GM18505 (cell line): Measurements from ENCODE around the gene GLS.
A peak's percentile ranks its signal among the peaks of the same experiment; 100 is the strongest.

ENCODE experiments used
- ATAC-seq: cut with Tn5 transposase; IDR thresholded peaks from one replicate; pipeline ENCODE4 v1.9.1; 2021; ENCODE audit not compliant: unreplicated experiment
- POLR2A ChIP-seq: IDR thresholded peaks from 4 replicates; pipeline ENCODE4 v1.6.1; 2011; ENCODE audit warnings: borderline replicate concordance; ENCODE audit not compliant: insufficient read depth, insufficient read length; ENCODE audit errors: extremely low read depth

GLS gene

DNA sequence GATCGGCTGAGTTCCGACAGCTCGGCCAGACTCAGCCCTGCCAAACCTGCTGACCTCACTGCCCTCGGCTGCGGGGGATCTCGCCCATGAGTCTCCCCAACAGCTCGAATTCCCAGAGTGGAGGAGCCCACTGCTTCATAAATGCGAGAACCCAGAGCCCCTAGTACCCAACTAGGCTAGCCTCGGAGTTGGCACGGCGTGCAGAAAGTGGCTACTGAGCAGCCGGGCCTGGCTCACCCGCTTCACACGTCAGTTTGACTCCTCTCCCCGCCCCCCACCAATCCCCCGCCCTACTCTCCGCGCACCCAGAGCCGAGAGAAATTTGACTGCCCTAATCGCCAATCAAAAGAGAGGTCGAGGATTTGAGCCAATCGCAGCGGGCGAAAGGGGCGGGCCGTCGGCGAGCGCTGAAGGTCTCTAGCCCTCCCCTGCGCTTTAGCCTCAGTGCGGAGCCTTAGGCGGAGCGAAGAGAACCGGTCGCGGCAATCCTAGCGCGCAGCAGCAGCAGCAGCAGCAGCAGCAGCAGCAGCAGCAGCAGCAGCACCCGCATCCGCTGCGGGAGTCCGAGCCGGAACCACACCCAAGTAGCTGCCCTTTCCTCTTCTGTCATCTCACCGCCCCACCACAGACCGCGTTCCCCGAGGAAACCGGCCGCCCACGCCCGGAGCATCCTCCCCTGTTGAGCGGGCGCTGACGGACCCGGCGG, at the start of gene GLS:
Gene GLS (plus strand): TSS at position 444 of the 706 bp plus-strand sequence. CDS start 264 bp downstream, outside the sequence.
- ATAC-seq, result peak; percentile 71
- TF ChIP-seq POLR2A, result peak; percentile 100

DNA sequence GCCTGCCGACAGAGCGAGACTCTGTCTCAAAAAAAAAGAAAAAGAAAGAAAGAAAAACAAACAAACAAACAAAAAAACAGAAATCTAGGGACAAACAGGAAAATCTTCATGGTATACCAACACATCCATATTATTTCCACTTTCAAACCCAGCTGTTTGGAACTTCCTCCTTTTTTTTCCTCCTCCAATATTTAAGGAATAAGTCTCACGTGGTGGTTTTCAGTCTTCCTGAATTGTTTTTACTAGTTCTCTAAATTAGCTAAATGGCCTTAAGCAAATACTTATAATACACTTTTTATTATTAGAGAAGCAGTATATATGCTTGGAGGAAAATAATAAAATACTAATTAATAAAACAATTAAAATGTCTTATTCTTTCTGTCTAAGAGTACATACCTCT, 48.7 kb upstream of the GLS start:
- no peak for ATAC-seq
- TF ChIP-seq POLR2A, result no peak

DNA sequence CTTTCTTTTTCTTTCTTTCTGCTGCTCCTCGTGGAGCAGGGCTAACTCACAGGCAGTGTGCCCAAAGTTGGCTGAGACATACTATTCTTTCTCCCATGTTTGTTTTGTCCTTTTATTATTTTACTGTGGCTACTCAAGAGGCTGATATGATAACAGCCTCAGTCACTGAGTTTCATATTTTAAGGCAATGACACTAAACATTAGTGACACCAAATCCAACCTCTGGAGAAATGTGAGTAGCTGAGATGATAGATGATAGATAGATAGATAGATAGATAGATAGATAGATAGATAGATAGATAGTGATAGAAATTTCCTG, 45.8 kb upstream of the GLS start:
- TF ChIP-seq POLR2A, result no peak
- ATAC-seq, result no peak

DNA sequence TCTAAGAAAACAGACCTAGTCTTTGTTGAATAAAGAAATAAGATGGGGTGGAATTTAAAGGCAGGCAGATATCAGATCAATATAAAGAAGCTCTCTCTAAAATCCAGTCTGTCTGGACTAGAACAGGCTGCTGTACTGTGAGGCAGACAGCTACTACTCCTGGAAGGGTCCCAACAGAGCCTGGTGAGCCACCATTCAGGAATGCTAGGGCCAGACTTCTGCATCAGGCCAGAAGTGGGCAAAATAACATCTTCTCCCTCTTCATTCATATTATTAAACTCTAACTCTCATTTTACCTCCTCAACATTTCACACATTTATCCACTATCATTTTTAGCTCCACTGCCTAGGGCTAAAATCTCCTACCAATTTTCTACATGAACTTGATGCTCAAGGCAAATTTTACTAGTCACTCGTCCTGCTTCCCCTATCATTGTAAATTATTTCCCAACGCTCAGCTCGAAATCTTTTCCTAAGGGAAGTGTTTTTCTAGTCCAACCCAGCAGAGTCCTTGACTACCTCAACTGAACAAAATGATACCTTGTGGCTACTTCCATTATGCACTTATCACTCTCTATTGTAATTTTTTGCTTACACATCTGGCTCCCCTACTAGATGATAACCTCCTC, 45.2 kb upstream of the GLS start:
- no peak for TF ChIP-seq POLR2A
- ATAC-seq, result no peak

DNA sequence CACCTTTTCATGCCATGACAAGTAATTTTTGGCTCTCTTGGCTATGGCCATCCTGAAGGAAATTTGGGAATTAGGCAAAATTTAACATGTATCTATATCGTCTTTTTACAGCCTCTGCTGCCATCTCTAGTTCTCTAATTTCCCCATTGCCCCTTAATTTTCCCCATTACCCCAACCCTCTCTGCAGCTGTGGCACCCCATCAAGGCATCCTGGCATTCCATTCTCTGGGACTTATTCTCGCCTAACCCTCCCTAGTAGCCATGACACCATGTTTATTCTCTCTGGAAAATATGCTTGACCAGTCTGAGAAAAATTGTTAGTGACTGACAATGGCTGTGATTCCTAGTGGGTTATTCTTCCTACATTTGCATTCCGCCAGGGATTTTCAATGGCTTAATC, 43.9 kb upstream of the GLS start:
- ATAC-seq, result no peak
- TF ChIP-seq POLR2A, result no peak

DNA sequence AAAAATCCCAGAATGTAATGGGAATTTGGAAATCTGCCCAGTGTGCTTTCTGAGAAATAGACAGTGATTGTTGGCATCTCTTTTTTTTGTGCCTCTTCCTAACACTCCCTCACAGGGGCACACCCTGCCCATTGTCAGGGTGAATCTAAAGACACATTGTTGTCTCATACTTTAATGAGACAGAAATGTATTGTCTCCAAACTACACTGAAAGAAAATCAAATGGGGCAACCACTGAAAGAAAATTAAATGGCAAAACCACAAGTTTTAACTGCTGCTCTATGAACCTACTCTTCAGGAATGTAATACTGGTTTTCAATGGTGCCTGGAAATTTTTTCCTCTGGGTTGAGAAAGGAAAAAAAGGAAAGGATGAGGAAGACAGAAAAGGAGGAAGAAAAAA, 43.2 kb upstream of the GLS start:
- ATAC-seq, result no peak
- TF ChIP-seq POLR2A, result no peak

DNA sequence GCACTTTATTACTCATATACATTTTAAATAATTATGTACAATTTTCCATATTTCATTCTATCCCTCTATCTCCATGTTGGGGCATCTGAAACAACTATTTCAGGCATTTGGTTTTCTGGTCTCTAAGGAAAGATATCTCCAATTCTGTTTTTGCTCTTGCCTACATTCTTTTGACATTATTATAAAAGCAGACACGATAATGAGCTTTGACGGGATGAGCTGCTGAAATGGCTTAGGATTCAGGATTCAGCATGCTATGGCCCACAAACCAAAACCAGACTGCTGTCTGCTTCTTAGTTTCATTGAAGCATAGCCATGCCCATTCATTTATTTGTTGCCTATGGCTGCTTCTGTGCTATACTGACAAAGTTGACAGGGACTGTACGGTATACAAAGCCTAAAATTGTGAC, 42.7 kb upstream of the GLS start:
- no peak for TF ChIP-seq POLR2A
- ATAC-seq, result no peak

DNA sequence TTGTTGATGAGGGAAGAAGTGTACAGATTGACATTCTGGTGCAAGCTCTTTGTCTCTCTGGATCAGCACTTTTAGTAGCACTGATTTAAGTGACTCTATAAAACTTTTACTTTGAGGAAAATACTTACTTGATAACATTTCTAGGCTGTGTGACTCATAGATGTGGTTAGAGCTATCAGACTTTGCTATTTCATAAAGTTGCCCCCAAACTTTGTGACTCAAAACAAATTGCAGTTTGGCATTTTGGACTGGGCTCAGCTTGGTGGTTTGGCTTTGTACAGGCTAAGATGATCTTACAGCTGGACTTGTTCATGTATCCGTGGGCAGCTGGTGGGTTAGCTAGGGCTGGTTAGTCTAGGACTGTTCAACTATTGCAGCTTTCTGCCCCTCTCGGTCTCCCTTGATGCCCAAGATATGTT, 42.1 kb upstream of the GLS start:
- TF ChIP-seq POLR2A, result no peak

DNA sequence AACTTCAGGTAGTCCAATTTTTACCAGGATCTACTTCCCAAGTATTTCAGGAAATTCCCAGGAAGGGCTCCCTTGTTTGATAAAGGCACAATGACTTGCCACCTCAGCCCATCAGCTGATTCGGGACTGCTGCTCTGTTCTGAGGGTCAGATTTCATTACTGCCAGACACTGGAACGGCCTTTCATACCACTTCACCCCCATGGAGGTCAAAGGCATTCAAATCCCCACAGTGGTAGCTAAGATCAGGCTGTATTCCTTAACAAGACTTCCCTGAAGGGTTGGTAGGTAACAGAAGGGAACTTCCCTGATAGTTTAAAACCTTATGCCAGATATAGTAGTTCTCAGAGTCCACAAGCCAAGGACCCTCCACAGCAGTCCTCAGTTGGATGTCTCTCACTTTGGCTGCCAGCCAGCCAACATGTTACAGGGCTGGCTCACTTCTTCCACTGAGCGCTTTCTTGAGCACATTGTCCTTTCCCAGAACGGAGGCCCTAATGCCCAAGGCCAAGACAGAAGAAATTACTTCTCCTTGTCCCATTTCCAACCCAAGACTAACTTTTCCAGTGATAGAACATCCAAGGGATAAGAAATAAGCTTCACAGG, 40.0 kb upstream of the GLS start:
- ATAC-seq, result no peak
- no peak for TF ChIP-seq POLR2A

More for the DNA sequence above, 42.1 kb upstream of the GLS start:
- ATAC-seq, result no peak

DNA sequence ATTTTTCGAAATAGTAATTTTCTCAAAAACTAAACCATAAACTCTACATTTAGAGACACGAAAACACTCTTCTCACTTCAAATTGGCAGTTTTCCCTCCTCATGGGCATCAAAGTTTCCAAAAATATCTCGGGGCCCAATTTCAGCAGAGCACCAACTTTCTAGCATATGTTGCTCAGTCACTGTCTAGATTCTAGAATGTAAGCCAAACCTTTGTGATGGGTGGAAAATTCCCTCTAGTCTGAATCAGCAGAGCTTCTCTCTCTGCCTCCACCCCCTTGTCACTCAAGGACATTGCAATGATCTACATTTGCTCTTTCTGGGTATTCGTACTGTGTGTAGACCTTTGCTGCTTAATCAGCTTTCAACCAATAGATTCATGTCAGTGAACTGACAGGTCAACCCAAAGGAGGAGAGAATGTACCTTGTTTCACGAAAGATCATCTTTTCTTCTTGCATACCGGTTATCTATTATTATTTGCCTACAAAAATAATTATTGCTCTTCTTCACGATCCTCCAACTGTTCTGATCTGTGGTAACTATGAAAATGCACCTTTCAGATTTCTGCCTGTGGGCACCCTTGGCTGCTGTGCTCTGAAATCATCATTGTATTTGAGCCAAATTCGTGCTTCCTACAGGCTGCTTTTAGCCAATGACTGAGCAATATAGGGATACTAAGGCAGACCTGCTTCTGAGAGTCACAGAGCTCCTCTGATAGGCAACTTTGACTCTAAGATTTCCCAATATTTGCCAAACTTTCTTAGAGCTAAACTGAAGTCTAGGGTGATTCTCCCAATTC, 38.7 kb upstream of the GLS start:
- no peak for TF ChIP-seq POLR2A
- ATAC-seq, result no peak

DNA sequence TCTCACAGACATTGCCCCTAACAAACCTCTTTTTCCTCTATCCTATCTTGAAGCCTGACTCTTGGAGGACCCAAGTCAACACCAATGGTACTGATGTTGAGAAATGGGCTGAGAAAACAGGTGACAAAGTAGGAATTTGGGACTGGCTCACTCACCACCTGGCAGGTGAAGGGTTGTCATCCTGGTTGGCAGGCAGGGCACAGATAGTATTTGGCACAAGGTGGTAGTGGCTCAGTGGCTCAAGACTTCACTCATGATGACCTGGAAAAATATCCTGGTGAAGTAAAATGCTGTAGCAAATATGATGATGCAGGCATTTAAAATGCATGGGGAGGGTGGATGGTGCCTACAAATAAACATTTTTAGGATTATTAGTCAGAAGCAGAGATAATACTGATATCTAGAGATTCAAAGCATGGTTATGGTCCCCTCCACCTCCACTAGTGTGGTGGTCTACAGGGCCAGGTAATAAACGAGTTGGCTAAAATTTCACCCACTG, 38.0 kb upstream of the GLS start:
- ATAC-seq, result no peak
- no peak for TF ChIP-seq POLR2A

DNA sequence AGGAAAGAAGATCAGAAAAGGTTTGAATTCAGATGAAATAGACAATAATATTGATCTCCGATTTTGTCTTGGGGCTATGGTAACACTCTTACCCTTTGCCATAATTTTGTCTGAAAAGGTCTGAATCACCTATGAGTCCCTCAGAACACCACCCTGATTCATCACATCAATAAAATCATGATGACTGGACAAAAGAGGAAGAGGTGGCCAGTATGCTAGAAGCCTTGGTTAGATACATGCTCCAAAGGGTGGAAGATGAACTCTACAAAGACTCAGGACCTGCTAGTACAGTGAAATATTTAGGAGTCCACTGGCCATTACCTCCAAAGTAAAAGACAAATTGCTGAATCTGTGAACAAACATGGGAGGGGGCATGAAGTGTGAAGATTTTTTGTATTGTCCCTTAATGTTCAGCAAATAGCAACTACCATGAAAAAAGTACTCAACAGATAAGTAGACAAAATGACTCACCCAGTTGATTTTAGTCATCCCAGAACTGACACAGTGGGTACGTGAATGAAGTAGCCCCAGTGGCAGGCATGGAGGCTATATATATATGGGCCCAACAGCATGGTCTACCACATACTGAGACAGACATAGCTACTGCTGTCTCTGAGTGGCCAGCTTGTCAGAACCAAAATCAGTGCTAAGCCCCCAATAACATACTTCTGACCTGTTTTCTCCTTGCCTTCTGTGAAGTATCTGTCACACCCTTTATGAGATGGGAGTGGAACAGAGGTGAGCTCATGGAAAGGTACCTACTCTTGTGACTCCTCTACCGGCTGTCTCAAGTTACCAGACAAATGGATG, 36.5 kb upstream of the GLS start:
- peak; percentile 95 for ATAC-seq
- TF ChIP-seq POLR2A, result no peak
